Heart right ventricle (tissue), 16 donors: ENCODE data around the gene KRT32. TPM values are rescaled to one million over a fixed set of nuclear protein-coding genes. Genes with fewer than 3 reads are reported as not detected.
A peak's percentile ranks its signal among the peaks of the same experiment; 100 is the strongest.

Source experiments
- ATAC-seq, 8 donors: fragments of 200-7000 bp; cut with Tn5 transposase; one replicate each; pipeline ENCODE4 v1.9.1; 2020; ENCODE audit warnings: mild to moderate bottlenecking in 8 of 8, moderate library complexity in 8 of 8, moderate number of reproducible peaks in 1 of 8
- DNase-seq, 2 donors: peaks; one replicate each; pipeline ENCODE4 v3.0.0-alpha.2; 2020
- H3K27ac ChIP-seq, 10 donors: fragments of 200-600 bp; sonication (generic) in 2 of 10; one replicate each; pipeline versions ENCODE4 v1.5.0 to v1.8.0; 2020 to 2022; ENCODE audit warnings: mild to moderate bottlenecking in 3 of 10
- H3K27me3 ChIP-seq, 7 donors: fragments of 200-600 bp; one replicate each; pipeline ENCODE4 v1.8.0; 2021 to 2022; ENCODE audit warnings: mild to moderate bottlenecking in 2 of 7
- H3K36me3 ChIP-seq, 9 donors: fragments of 200-600 bp; sonication (generic) in 1 of 9; one replicate each; pipeline versions ENCODE4 v1.5.0 to v1.8.0; 2020 to 2022; ENCODE audit warnings: mild to moderate bottlenecking in 2 of 9
- H3K4me1 ChIP-seq, 9 donors: fragments of 200-600 bp; sonication (generic) in 1 of 9; one replicate each; pipeline versions ENCODE4 v1.5.0 to v1.8.0; 2020 to 2022; ENCODE audit warnings: mild to moderate bottlenecking in 4 of 9
- H3K4me3 ChIP-seq, 10 donors: fragments of 200-600 bp; sonication (generic) in 2 of 10; one replicate each; pipeline versions ENCODE4 v1.5.0 to v1.8.0; 2020 to 2022; ENCODE audit warnings: mild to moderate bottlenecking in 7 of 10, moderate library complexity in 2 of 10
- H3K9me3 ChIP-seq, 11 donors: fragments of 200-600 bp in 10 of 11; sonication (generic) in 2 of 11; one replicate each; pipeline versions ENCODE4 v1.5.0 to v1.8.0; 2013 to 2022; ENCODE audit warnings: mild to moderate bottlenecking in 2 of 11, control low read depth in 1 of 11, moderate library complexity in 1 of 11
- WGBS, 2 donors: extraction: QIAGEN DNeasy Blood & Tissue Kit; methylation state at CpG; one replicate each; pipeline ENCODE4 v1.1.7; 2013; ENCODE audit warnings: inconsistent platforms in 1 of 2; 5-methylcytosine and 5-hydroxymethylcytosine counted together
- intact Hi-C, 10 donors: fragments of 100-400 bp; cut with DNase I; formaldehyde crosslinking; loops; one replicate each; pipeline versions ENCODE4 v1.11.1 to v1.14.2; 2022
- polyA plus RNA-seq, 2 donors: library from polyadenylated mRNA; stranded (reverse); fragments of 200-250 nt; gene quantifications; one replicate each; pipeline ENCODE4 v1.2.3, GENCODE V29; 2013
- total RNA-seq, 10 donors: library from RNA; stranded (reverse); fragmentation: NEBNext Ultra II Directional in 3 of 10; extraction: Animal tissue kit (Norgen Biotek cat#: 25700) in 3 of 10; gene quantifications; one replicate each; pipeline versions ENCODE4 v1.2.1 to v1.2.4, GENCODE V29; 2021 to 2023
- TF ChIP-seq, protein P1 (sequence below), 9 donors: fragments of 200-600 bp; sonication (generic) in 2 of 9; IDR thresholded peaks; one replicate each; pipeline versions ENCODE4 v1.5.0 to v1.8.0; 2021 to 2022; ENCODE audit warnings: antibody characterized with exemption in 9 of 9, mild to moderate bottlenecking in 5 of 9, moderate library complexity in 1 of 9
- donor health status: Arrhythmogenic right ventricular cardiomyopathy.
- donor health status: ischemic (EF 13 %, LVEDD 7.1; RV severe dilation, severe dysfunction).
- donor health status: healthy with polysubstance abuse.
- donor health status: DM: no; HTN: yes; CAD: no.
- donor health status: DM: no; HTN: no; CAD: no.
- donor health status: ischemic (EF 25% LVEDD 6.9; RV normal size, moderate dysfunction).
- donor health status: ischemic (EF 25% LVEDD 5.7; RV mildly dilated, moderate dysfunction).
- donor health status: healthy.
- donor health status: DM: yes; HTN: yes; CAD: no.
- donor health status: Ischemic cardiomyopathy.
- donor health status: ischemic (EF 35%, LVEDD 5.7; RV mildly dilated, moderate dysfunction).
- donor health status: nonischemic (EF 11% LVEDD 7.7; RV severe dilation, severe dysfunction).
- donor health status: DM: yes; HTN: yes; CAD: no.
- donor health status: PGD.
- donor health status: ischemic (EF 29% LVEDD 5.4; RV normal size, mild dysfunction).
- donor health status: nonischemic (EF 23%, LVEDD 6.1; RV moderate dilation, normal function).

The KRT32 gene
- total and polyA plus RNA-seq, 12 donors = 0.14 to 0.22 (median 0.21) TPM; not detected in 9

DNA sequence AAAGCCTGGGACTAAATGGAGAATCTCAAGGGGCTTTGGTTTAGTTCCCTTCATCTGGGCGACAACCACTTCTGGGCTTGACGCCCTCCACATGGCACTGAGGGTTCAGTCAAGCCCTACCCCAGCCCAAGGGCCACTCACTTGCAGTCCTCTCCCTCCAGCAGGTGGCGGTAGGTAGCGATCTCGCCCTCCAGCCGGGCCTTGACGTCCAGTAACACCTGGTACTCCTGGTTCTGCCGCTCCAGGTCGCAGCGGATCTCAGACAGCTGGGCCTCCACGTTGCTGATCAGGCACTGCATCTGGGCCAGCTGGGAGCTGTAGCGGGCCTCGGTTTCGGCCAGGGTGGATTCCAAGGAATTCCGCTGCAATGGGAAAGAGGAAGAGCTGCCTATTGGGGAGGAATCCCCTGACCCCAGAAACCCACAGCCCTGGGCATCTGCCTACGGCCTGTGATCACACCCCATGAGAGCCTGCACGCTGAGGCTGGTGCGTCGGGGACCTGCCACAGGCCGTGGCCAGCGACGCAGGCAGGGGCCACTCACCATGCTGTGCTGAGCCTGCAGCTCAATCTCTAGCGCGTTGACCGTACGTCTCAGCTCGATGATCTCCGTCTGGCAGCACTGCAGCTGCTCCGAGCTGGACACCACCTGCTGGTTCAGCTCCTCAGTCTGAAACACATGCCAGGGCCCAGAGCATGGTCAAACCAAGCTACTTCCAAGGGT, 19.8 kb upstream of the KRT32 start:
- Histone ChIP-seq H3K4me3 (no peak overlapping the region), H3K36me3 (no peaks in the 10 kb centered on the region), H3K27ac (no peak overlapping the region), H3K4me1 (peaks cover 0 to 14% (median 0%) of the 10 kb centered on the region in 9 donors), H3K27me3 (peaks cover 0 to 27% (median 12%) of the 10 kb centered on the region in 7 donors), H3K9me3 (no peaks in the 10 kb centered on the region)
- ATAC-seq (no peak), DNase-seq (no peak)
- intact Hi-C loops = no loop called here
- TF ChIP-seq, protein P1, sequence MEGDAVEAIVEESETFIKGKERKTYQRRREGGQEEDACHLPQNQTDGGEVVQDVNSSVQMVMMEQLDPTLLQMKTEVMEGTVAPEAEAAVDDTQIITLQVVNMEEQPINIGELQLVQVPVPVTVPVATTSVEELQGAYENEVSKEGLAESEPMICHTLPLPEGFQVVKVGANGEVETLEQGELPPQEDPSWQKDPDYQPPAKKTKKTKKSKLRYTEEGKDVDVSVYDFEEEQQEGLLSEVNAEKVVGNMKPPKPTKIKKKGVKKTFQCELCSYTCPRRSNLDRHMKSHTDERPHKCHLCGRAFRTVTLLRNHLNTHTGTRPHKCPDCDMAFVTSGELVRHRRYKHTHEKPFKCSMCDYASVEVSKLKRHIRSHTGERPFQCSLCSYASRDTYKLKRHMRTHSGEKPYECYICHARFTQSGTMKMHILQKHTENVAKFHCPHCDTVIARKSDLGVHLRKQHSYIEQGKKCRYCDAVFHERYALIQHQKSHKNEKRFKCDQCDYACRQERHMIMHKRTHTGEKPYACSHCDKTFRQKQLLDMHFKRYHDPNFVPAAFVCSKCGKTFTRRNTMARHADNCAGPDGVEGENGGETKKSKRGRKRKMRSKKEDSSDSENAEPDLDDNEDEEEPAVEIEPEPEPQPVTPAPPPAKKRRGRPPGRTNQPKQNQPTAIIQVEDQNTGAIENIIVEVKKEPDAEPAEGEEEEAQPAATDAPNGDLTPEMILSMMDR (IDR thresholded peaks at IDR 0.05) = peak in 5 of 9 donors; percentile 10 to 60 (median 19)
- WGBS, 2 donors = 58 to 61% methylated on average over 29 of the region's 29 CpGs

DNA sequence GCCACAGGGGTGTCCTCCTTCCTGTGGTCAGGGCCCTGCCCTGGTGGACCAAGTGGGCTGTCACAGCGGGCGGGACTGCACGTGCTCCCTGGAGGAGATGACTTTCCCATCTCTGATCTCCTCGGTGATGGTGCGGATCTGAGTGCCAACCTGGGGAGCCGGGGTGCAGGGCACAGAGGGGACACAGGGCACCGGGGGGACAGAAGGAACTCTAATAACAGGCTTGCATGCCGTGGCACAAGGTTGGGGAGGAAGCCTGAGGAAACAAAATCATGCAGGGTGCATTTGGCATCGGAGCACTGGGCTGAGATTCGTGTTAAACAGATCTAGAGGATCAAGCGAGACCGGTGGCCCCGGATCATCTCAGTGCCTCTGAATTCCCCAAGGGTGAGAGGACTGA, 19.1 kb upstream of the KRT32 start:
- Histone ChIP-seq H3K27ac (no peak overlapping the region), H3K36me3 (no peaks in the 10 kb centered on the region), H3K27me3 (peaks cover 0 to 27% (median 12%) of the 10 kb centered on the region in 7 donors), H3K4me3 (no peak overlapping the region), H3K4me1 (peaks cover 0 to 12% (median 0%) of the 10 kb centered on the region in 9 donors), H3K9me3 (no peaks in the 10 kb centered on the region)
- TF ChIP-seq, protein P1 (IDR thresholded peaks at IDR 0.05) = no peak
- DNase-seq (no peak), ATAC-seq (no peak)
- intact Hi-C loops = no loop called here
- 89 to 92% methylated on average over 13 of the region's 13 CpGs for WGBS, 2 donors

DNA sequence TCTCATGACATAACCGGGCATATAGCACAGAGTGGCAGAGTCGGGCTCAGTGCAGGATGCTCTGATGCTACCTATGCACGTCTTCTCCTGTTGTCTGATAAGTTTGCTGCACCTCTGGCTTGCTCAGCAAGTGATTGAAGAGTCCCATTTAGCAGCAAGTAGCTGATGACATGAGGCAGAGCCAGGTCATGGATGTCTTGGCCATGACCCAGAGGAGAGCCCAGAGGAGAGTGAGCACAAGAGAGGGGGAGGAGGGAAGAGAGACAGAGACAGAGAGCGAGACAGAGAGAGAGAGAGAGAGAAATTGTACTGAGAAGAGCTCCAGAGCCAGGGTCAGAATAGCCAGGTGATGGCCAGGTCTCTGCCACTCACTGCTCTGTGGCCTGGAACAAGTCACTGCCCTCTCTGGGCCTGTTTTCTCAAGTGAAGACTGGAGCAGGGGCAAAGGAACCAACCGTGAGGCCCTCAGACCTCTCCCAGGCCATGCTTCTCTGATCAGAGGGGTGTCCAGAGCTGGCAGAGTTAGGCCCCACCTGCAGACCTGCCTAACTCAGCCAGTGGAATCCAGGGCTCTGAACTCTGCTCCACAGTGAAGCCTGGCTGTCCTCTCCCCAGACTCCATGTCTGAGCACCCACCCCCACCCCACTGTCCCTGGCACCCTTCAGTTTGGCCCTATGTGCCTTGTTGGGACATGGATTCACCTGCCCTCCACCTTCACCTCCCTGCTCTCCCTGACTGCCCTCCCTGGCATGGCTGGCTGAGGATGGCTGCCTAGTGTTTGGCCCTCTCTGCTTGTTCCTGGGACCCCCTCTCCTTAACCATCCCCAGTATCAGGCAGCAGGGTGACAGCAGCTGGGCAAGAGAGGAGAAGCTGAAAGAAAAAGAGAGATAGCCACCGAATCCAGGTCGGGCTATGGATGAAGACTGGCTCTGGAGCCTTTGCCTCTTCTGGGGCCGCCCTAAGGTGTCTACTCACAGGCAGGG, 18.0 kb upstream of the KRT32 start:
- 69 to 75% methylated on average over 8 of the region's 8 CpGs for WGBS, 2 donors
- H3K27me3 ChIP-seq = peaks cover 0 to 27% (median 12%) of the 10 kb centered on the region in 7 donors
- TF ChIP-seq, protein P1 (IDR thresholded peaks at IDR 0.05) = no peak
- no peak overlapping the region for H3K4me3 ChIP-seq
- no peaks in the 10 kb centered on the region for H3K9me3 ChIP-seq
- intact Hi-C loops = no loop called here
- peaks cover 0 to 7% (median 0%) of the 10 kb centered on the region in 9 donors for H3K4me1 ChIP-seq
- ATAC-seq (peak in 2 of 8 donors; percentile 41 to 58), DNase-seq (no peak)
- H3K36me3 ChIP-seq = no peaks in the 10 kb centered on the region
- no peak overlapping the region for H3K27ac ChIP-seq
